Measurements from ENCODE around the gene MCC.
A peak's percentile ranks its signal among the peaks of the same experiment; 100 is the strongest.

The MCC gene

DNA sequence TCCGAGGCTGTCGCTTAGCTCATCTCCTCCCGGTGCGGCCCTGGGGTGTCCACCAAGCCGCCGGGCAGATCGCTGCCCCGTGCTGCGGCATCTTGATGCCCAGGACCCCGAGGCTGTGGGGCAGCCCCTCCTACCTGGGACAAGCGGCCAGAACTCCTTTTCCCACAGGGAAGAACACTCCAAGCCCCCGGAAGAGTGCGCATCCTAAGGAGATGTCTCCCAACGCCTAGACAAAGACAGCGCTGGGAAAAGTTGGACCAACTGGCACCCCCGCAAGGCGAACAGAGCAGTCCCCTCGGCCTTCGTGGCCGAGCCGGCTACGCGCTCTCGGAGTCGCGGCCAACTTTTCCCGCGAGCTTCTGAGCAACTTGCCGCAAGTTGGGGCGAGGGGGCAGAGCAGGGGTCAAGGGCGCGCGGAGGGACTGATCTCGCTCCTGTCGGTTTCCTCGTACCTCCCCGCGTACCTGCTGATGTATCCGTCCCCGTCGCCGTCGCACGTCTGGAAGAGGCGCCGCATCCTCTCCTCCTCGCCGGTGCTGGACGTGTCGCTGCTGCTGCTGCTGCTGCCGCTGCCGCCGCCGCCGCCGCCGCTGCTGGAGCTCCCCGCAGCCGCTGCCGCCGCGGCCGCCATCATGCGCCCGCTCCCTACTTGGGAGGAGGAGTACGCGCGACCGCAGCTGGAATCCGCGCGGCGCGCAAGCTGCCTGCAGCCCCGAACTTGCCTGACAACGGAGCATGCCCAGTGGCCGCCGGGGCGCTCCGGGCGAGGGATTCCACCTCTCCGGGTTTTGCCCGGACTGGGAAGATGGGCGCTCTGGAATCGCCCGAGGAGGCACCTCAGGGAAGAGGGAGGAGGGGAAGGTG, at the start of gene MCC:
MCC (minus strand) TSS at position 673 of the 864 bp plus-strand sequence.
- H3K27ac Mint-ChIP-seq: no peak within 1 kb of the TSS
- peaks cover 10% of the 10 kb centered on the region for H3K9me3 Mint-ChIP-seq
- ATAC-seq: peak; percentile 71
- H3K36me3 Mint-ChIP-seq: no peaks in the 10 kb centered on the region
- peak within 1 kb of the TSS; percentile 74 for H3K4me3 Mint-ChIP-seq
- peaks cover 22% of the 10 kb centered on the region for H3K4me1 Mint-ChIP-seq
- DNase-seq (ENCODE audit: low spot score in 2 of 2): peak in 1 of 2 donors; percentile 58

DNA sequence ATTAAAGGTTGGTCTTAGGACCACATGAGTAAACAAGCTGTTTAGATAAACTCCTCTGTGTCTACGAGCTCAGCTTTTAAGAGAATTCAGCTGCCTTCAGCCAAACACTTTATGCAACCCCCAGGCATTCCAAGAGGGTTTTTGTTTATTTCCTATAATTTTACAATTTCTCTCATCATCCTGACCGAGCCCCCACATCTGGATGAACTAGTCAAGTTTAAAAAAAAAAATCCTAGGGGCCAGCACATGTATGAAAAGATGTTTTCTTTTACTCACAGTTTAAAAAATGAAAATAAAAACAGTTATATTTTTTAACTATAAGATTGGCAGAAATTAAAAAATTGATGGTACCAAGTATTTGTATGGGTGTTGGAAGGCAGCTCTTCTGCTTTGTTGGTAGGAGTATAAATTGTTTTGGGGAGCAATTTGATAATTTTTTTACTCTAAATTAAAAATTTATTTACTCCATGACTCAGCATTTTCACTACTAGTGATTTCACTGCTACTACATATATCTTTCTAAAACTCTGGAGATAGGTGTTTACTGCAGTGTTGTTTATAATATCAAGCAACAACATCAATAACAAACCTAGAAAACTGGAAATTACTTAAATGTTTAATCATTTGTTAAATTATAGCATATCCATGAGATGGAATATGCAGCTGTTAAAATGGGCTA, 43.4 kb upstream of the MCC start:
- Mint-ChIP-seq H3K9me3 (peaks cover 11% of the 10 kb centered on the region), H3K4me3 (no peak overlapping the region), H3K4me1 (no peaks in the 10 kb centered on the region), H3K36me3 (peaks cover 76% of the 10 kb centered on the region), H3K27ac (no peak overlapping the region)
- DNase-seq (ENCODE audit: low spot score in 2 of 2) (no peak), ATAC-seq (no peak)

DNA sequence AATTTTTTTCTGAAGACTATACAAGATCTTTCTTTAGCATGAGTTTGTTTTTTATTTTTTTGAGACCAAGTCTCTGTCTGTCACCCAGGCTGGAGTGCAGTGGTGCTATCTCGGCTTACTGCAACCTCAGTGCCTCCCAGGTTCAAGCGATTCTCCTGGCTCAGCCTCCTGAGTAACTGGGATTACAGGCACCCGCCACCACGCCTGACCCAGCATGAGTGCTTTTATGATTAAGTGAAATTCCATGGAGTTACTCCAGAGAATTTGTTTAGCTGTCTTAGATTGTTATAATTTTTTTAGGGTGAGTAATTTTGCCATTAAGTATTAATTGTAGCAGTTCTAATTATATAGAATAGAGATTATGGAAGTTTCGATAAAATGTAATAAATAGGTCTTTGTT, 39.5 kb upstream of the MCC start:
- H3K27ac Mint-ChIP-seq: no peak overlapping the region
- H3K4me1 Mint-ChIP-seq: peaks cover 6% of the 10 kb centered on the region
- DNase-seq (ENCODE audit: low spot score in 2 of 2): no peak
- ATAC-seq: no peak
- peaks cover 51% of the 10 kb centered on the region for H3K36me3 Mint-ChIP-seq
- peaks cover 11% of the 10 kb centered on the region for H3K9me3 Mint-ChIP-seq
- H3K4me3 Mint-ChIP-seq: no peak overlapping the region

DNA sequence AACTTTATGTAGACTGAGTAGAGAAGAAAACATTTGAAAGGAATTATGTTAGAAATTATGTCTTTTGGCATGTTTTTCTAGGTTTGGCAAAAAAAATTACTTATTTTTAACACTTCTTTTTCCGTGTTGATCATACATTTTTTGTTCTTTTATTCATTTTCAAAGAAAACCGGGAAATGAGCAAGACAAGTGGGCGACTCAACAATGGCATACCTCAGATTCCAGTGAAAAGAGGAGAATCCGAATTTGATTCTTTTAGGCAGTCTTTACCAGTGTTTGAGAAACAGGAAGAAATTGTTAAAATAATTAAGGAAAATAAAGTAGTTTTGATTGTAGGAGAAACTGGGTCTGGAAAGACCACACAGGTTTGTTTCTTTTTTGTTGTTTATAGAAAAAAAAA, 38.2 kb upstream of the MCC start:
- ATAC-seq: no peak
- peaks cover 47% of the 10 kb centered on the region for H3K36me3 Mint-ChIP-seq
- no peak overlapping the region for H3K27ac Mint-ChIP-seq
- peaks cover 8% of the 10 kb centered on the region for H3K9me3 Mint-ChIP-seq
- H3K4me3 Mint-ChIP-seq: no peak overlapping the region
- no peak for DNase-seq (ENCODE audit: low spot score in 2 of 2)
- peaks cover 8% of the 10 kb centered on the region for H3K4me1 Mint-ChIP-seq

DNA sequence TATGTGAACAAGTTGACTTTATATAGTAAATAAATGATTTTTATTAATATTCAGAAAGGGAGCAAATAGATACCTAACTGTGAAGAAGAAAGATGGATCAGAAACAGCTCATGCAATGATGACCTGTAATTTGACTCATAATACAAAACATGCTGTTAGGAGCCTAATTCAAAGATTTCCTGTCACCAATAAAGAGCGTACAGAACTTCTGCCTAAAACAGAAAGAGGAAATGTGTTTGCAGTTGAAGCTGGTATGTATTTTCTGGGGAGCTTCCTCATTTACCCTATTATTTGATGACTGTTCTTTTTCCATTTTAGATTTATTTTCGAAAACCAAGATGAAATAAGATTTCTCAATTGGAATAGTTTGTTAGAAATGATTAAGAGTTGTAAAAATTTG, 36.7 kb upstream of the MCC start:
- Mint-ChIP-seq H3K4me3 (no peak overlapping the region), H3K4me1 (peaks cover 21% of the 10 kb centered on the region), H3K27ac (no peak overlapping the region), H3K9me3 (no peaks in the 10 kb centered on the region), H3K36me3 (peaks cover 46% of the 10 kb centered on the region)
- DNase-seq (ENCODE audit: low spot score in 2 of 2) (no peak), ATAC-seq (peak; percentile 66)

GRCh38 chr5:113523168-113523567, 34.9 kb upstream of the MCC start:
- H3K9me3 Mint-ChIP-seq: no peaks in the 10 kb centered on the region
- no peak overlapping the region for H3K27ac Mint-ChIP-seq
- no peak overlapping the region for H3K4me3 Mint-ChIP-seq
- peaks cover 29% of the 10 kb centered on the region for H3K4me1 Mint-ChIP-seq
- ATAC-seq (no peak), DNase-seq (ENCODE audit: low spot score in 2 of 2) (no peak)
- H3K36me3 Mint-ChIP-seq: peaks cover 49% of the 10 kb centered on the region

DNA sequence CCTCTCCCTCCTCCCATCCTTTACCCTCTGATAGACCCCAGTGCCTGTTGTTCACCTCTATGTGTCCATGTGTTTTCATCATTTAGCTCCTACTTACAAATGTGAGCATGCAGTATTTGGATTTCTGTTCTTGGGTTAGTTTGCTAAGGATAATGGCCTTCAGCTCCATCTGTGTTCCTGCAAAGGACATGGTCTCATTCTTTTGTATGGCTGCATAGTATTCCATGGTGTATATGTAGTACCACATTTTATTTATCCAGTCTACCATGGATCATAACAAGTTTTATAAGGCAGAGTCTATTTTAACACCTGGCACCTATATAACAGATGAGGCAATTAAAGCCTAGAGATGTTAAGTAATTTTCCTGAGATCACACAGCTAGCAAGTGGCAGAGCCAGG, 32.6 kb upstream of the MCC start:
- H3K9me3 Mint-ChIP-seq: no peaks in the 10 kb centered on the region
- no peak overlapping the region for H3K4me3 Mint-ChIP-seq
- DNase-seq (ENCODE audit: low spot score in 2 of 2) (no peak), ATAC-seq (no peak)
- no peak overlapping the region for H3K27ac Mint-ChIP-seq
- peaks cover 36% of the 10 kb centered on the region for H3K4me1 Mint-ChIP-seq
- H3K36me3 Mint-ChIP-seq: peaks cover 43% of the 10 kb centered on the region

DNA sequence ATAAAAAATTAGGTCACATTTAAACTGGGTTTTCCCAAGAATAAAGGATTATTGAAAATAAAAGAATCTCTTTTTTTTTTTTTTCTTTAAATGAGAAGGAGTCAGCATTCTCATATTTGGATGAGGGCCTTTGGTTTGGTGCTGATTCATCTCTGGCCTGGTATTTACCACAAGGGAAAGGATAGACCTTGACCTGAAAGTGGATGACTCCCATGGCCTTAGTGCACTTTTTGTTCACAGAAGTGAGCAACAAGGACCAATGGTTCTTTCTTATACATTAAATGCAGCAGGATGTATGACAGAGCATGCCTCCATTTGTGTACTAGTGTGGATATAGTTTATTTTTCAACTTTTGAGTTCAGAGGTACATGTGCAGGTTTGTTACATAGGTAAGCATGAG, 32.2 kb upstream of the MCC start:
- peaks cover 40% of the 10 kb centered on the region for H3K4me1 Mint-ChIP-seq
- DNase-seq (ENCODE audit: low spot score in 2 of 2): peak in 1 of 2 donors; percentile 63
- no peak overlapping the region for H3K4me3 Mint-ChIP-seq
- H3K27ac Mint-ChIP-seq: no peak overlapping the region
- peak; percentile 98 for ATAC-seq
- H3K36me3 Mint-ChIP-seq: peaks cover 44% of the 10 kb centered on the region
- no peaks in the 10 kb centered on the region for H3K9me3 Mint-ChIP-seq

DNA sequence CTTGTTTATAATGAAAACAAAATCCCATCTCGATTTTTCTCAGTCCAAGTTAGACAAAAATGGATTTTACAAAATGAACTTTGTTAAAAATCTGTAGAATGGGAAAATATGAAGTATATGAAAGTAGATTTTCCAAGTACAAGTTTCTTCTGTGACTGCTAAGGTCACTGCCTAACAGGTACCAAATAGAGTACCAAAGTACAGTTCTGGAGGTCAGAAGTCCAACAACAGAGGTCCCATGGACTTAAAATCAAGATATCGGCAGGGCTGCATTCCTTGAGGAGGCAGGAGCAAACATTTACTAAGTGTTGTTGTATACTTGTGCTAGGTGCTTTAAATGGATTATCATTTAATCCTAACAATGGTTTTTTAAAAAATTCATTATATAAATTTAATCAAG, 31.2 kb upstream of the MCC start:
- ATAC-seq: no peak
- Mint-ChIP-seq H3K9me3 (no peaks in the 10 kb centered on the region), H3K36me3 (peaks cover 48% of the 10 kb centered on the region), H3K4me3 (no peak overlapping the region), H3K27ac (no peak overlapping the region), H3K4me1 (peaks cover 50% of the 10 kb centered on the region)
- DNase-seq (ENCODE audit: low spot score in 2 of 2): no peak

DNA sequence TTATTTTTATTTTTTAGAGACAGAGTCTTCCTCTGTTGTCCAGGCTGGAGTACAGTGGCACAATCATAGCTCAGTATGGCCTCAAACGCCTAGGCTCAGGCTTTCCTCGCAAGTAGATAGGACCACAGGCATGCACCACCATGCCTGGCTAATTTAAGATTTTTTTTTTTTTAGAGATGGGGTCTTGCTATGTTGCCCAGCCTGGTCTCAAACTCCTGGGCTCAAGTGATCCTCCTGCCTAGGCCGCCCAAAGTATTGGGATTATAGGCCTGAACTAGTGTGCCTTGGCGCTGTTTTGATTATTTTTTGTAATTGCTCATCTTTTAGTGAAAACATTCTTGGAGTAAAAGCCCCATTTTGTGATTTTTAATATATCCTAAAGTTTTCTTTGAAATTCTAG, 30.6 kb upstream of the MCC start:
- H3K36me3 Mint-ChIP-seq: peaks cover 49% of the 10 kb centered on the region
- ATAC-seq: no peak
- no peak overlapping the region for H3K4me3 Mint-ChIP-seq
- no peak overlapping the region for H3K27ac Mint-ChIP-seq
- no peaks in the 10 kb centered on the region for H3K9me3 Mint-ChIP-seq
- H3K4me1 Mint-ChIP-seq: peaks cover 53% of the 10 kb centered on the region
- no peak for DNase-seq (ENCODE audit: low spot score in 2 of 2)

DNA sequence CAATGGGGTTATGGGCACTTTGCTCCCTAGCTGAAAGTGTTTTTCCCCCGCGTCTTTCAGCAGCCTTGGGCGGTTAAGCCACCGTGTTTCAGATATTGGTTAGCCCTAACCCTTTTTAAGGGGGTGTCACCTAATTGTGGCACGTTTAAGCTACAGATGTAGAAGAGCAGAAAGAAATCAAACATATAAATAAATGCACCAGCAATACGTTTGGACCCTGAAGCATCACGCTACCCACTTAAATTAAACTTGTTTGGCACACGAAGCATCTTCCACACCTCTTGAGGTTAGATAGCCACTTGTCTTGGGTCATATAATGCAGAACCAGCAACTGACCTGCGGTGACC, 26.0 kb upstream of the MCC start:
- no peaks in the 10 kb centered on the region for H3K9me3 Mint-ChIP-seq
- DNase-seq (ENCODE audit: low spot score in 2 of 2): no peak
- ATAC-seq: no peak
- H3K4me3 Mint-ChIP-seq: peak overlapping the region; percentile 78
- H3K36me3 Mint-ChIP-seq: peaks cover 27% of the 10 kb centered on the region
- H3K27ac Mint-ChIP-seq: peak overlapping the region; percentile 87
- peaks cover 26% of the 10 kb centered on the region for H3K4me1 Mint-ChIP-seq

GRCh38 chr5:113513384-113514288, 25.4 kb upstream of the MCC start, which contains the start of gene YTHDC2:
Gene YTHDC2, plus strand, starts transcription at chr5:113513694. Its CDS starts 202 bp downstream, at chr5:113513896.
- ATAC-seq: peak; percentile 98
- DNase-seq (ENCODE audit: low spot score in 2 of 2): peak; percentile 82 to 90
- peak within 1 kb of the TSS; percentile 87 for H3K27ac Mint-ChIP-seq
- H3K9me3 Mint-ChIP-seq: no peaks in the 10 kb centered on the region
- H3K4me3 Mint-ChIP-seq: peak within 1 kb of the TSS; percentile 78
- H3K4me1 Mint-ChIP-seq: peaks cover 25% of the 10 kb centered on the region
- H3K36me3 Mint-ChIP-seq: peaks cover 20% of the 10 kb centered on the region

GRCh38 chr5:113512341-113512740, 24.1 kb upstream of the MCC start:
- no peak overlapping the region for H3K4me3 Mint-ChIP-seq
- no peaks in the 10 kb centered on the region for H3K9me3 Mint-ChIP-seq
- no peak overlapping the region for H3K27ac Mint-ChIP-seq
- H3K36me3 Mint-ChIP-seq: peaks cover 12% of the 10 kb centered on the region
- H3K4me1 Mint-ChIP-seq: peaks cover 25% of the 10 kb centered on the region
- ATAC-seq: no peak
- no peak for DNase-seq (ENCODE audit: low spot score in 2 of 2)

GRCh38 chr5:113510836-113511451, 22.7 kb upstream of the MCC start:
- Mint-ChIP-seq H3K9me3 (no peaks in the 10 kb centered on the region), H3K4me3 (no peak overlapping the region), H3K27ac (no peak overlapping the region), H3K36me3 (peaks cover 6% of the 10 kb centered on the region), H3K4me1 (peaks cover 18% of the 10 kb centered on the region)
- DNase-seq (ENCODE audit: low spot score in 2 of 2) (no peak), ATAC-seq (no peak)

DNA sequence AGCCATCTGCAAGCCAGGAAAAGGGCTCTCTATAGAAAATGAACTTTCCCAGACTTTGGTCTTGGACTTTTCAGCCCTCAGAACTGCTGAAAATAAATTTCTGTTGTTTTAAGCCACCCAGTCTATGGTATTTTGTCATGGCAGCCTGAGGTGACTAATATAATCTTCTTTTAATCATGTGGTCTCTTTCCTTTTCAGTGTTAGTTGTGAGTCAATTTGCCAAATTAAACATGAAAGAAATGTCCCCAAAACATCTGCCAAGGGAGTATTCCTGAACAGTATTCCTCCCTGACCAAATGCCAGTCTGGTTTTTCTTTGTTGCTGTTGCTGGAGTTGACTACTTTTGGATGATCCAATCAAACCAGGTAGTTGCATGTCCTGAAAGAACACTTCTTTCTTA, 20.5 kb upstream of the MCC start:
- Mint-ChIP-seq H3K36me3 (no peaks in the 10 kb centered on the region), H3K27ac (no peak overlapping the region), H3K9me3 (no peaks in the 10 kb centered on the region), H3K4me1 (no peaks in the 10 kb centered on the region), H3K4me3 (no peak overlapping the region)
- no peak for ATAC-seq
- DNase-seq (ENCODE audit: low spot score in 2 of 2): no peak
